Neural progenitor cell (in vitro differentiated cells): Measurements from ENCODE around the gene CFAP410. TPM values are rescaled to one million over a fixed set of nuclear protein-coding genes. Genes with fewer than 3 reads are reported as not detected.

Source experiments
- DNase-seq: peaks from one replicate; pipeline ENCODE4 v3.0.0-alpha.2; 2016; ENCODE audit warnings: low spot score
- H2AFZ ChIP-seq: fragments of 200-600 bp; sonication (generic); replicated peaks from 2 replicates; pipeline ENCODE4 v1.6.1; 2016; ENCODE audit warnings: antibody characterized with exemption
- H3F3A ChIP-seq: fragments of 200-600 bp; sonication (generic); 2 replicates; pipeline ENCODE4 v1.6.1; 2016; ENCODE audit warnings: antibody characterized with exemption, low read depth
- H3K27ac ChIP-seq: fragments of 200-600 bp; sonication (generic); 2 replicates; pipeline ENCODE4 v1.5.1; 2016; ENCODE audit warnings: mild to moderate bottlenecking
- H3K27me3 ChIP-seq: fragments of 200-600 bp; sonication (generic); 2 replicates; pipeline ENCODE4 v1.6.1; 2016; ENCODE audit warnings: mild to moderate bottlenecking, moderate library complexity
- H3K36me3 ChIP-seq: fragments of 200-600 bp; sonication (generic); 2 replicates; pipeline ENCODE4 v1.5.1; 2016
- H3K4me1 ChIP-seq: fragments of 200-600 bp; sonication (generic); 2 replicates; pipeline ENCODE4 v1.6.1; 2016; ENCODE audit warnings: mixed run types
- H3K4me2 ChIP-seq: fragments of 200-600 bp; sonication (generic); 2 replicates; pipeline ENCODE4 v1.6.1; 2016
- H3K4me3 ChIP-seq: fragments of 200-600 bp; sonication (generic); 2 replicates; pipeline ENCODE4 v1.5.1; 2016
- H3K79me2 ChIP-seq: fragments of 200-600 bp; sonication (generic); 2 replicates; pipeline ENCODE4 v1.6.1; 2016; ENCODE audit warnings: low read depth
- H3K9ac ChIP-seq: fragments of 200-600 bp; sonication (generic); 2 replicates; pipeline ENCODE4 v1.6.1; 2016
- H3K9me3 ChIP-seq: fragments of 200-600 bp; sonication (generic); 2 replicates; pipeline ENCODE4 v1.5.1; 2016; ENCODE audit warnings: low read depth
- H4K20me1 ChIP-seq: fragments of 200-600 bp; sonication (generic); 2 replicates; pipeline ENCODE4 v1.6.1; 2016; ENCODE audit warnings: low read depth
- H3K27ac Mint-ChIP-seq: 3 replicates; pipeline ENCODE4 v1.8.0; 2021; ENCODE audit warnings: mixed read lengths
- H3K27me3 Mint-ChIP-seq: 2 replicates; pipeline ENCODE4 v1.8.0; 2022; ENCODE audit warnings: low read depth, mild to moderate bottlenecking, inconsistent platforms, moderate library complexity, mixed read lengths; ENCODE audit not compliant: insufficient read depth
- H3K36me3 Mint-ChIP-seq: 3 replicates; pipeline ENCODE4 v1.8.0; 2021; ENCODE audit warnings: mixed read lengths
- H3K4me1 Mint-ChIP-seq: 3 replicates; pipeline ENCODE4 v1.8.0; 2021; ENCODE audit warnings: mixed read lengths
- H3K4me3 Mint-ChIP-seq: 3 replicates; pipeline ENCODE4 v1.8.0; 2021; ENCODE audit warnings: mild to moderate bottlenecking, moderate library complexity, mixed read lengths
- H3K9me3 Mint-ChIP-seq: 3 replicates; pipeline ENCODE4 v1.8.0; 2020; ENCODE audit warnings: mixed read lengths
- CTCF ChIP-seq: fragments of 200-600 bp; sonication (generic); IDR thresholded peaks from 2 replicates; pipeline ENCODE4 v1.5.1; 2017; ENCODE audit warnings: antibody characterized with exemption, mild to moderate bottlenecking
- EZH2 ChIP-seq: fragments of 200-600 bp; sonication (generic); IDR thresholded peaks from 2 replicates; pipeline ENCODE4 v1.6.1; 2017; ENCODE audit warnings: antibody characterized with exemption, mild to moderate bottlenecking, moderate library complexity
- EZH2phosphoT487 ChIP-seq: fragments of 200-600 bp; sonication (generic); IDR thresholded peaks from 2 replicates; pipeline ENCODE4 v1.6.1; 2017; ENCODE audit warnings: antibody characterized with exemption
- total RNA-seq: library from RNA; depleted of rRNA; stranded (reverse); fragments of >200 nt; gene quantifications from 2 replicates; pipeline ENCODE4 v1.2.3, GENCODE V29; 2015; ENCODE audit warnings: low replicate concordance

Gene CFAP410
- total RNA-seq, 1 donor from 2014 or later = 7.5 TPM

- TF ChIP-seq EZH2phosphoT487 (no peak), CTCF (no peak), EZH2 (no peak)
- H3K4me2 ChIP-seq = no peak overlapping the region
- no peak overlapping the region for H2AFZ ChIP-seq
- Mint-ChIP-seq H3K4me3 (no peak overlapping the region), H3K27me3 (peaks cover 5% of the 10 kb centered on the region), H3K9me3 (no peaks in the 10 kb centered on the region), H3K36me3 (peaks cover 8% of the 10 kb centered on the region), H3K27ac (no peak overlapping the region), H3K4me1 (peaks cover 4% of the 10 kb centered on the region)
- H3K36me3 ChIP-seq = no peaks in the 10 kb centered on the region
- no peaks in the 10 kb centered on the region for H3F3A ChIP-seq
- no peak overlapping the region for H3K4me3 ChIP-seq
- no peak overlapping the region for H3K9ac ChIP-seq
- peaks cover 2% of the 10 kb centered on the region for H3K4me1 ChIP-seq
- no peak overlapping the region for H3K27ac ChIP-seq
- no peaks in the 10 kb centered on the region for H3K79me2 ChIP-seq
- peaks cover 4% of the 10 kb centered on the region for H4K20me1 ChIP-seq
- no peak for DNase-seq
- no peaks in the 10 kb centered on the region for H3K27me3 ChIP-seq
- no peaks in the 10 kb centered on the region for H3K9me3 ChIP-seq
Observed at GRCh38 chr21:44314128-44314527, 25.1 kb downstream of the CFAP410 start.

- no peak overlapping the region for H2AFZ ChIP-seq
- H3K4me3 Mint-ChIP-seq = no peak overlapping the region
- H3K36me3 ChIP-seq = no peaks in the 10 kb centered on the region
Observed at GRCh38 chr21:44313451-44313850, 25.7 kb downstream of the CFAP410 start.

GRCh38 chr21:44312716-44313115 lies 26.5 kb downstream of the CFAP410 start:
- H3K4me2 ChIP-seq = no peak overlapping the region
- peaks cover 8% of the 10 kb centered on the region for H3K36me3 Mint-ChIP-seq
- peaks cover 7% of the 10 kb centered on the region for H3K4me1 ChIP-seq
- peaks cover 13% of the 10 kb centered on the region for H3K4me1 Mint-ChIP-seq
- no peak for DNase-seq
- no peaks in the 10 kb centered on the region for H3K9me3 ChIP-seq
- H3K27me3 Mint-ChIP-seq = peaks cover 7% of the 10 kb centered on the region
- H3K27ac Mint-ChIP-seq = no peak overlapping the region
- H3K9ac ChIP-seq = no peak overlapping the region
- no peak overlapping the region for H3K27ac ChIP-seq
- no peaks in the 10 kb centered on the region for H3K9me3 Mint-ChIP-seq
- no peaks in the 10 kb centered on the region for H3K79me2 ChIP-seq
- H2AFZ ChIP-seq = no peak overlapping the region
- no peaks in the 10 kb centered on the region for H3F3A ChIP-seq
- H4K20me1 ChIP-seq = peaks cover 10% of the 10 kb centered on the region
- no peak for TF ChIP-seq CTCF
- no peak for TF ChIP-seq EZH2
- TF ChIP-seq EZH2phosphoT487 = no peak
- no peak overlapping the region for H3K4me3 Mint-ChIP-seq
- H3K27me3 ChIP-seq = no peaks in the 10 kb centered on the region
- no peak overlapping the region for H3K4me3 ChIP-seq
- no peaks in the 10 kb centered on the region for H3K36me3 ChIP-seq

More at GRCh38 chr21:44313451-44313850, 25.7 kb downstream of the CFAP410 start:
- Histone ChIP-seq H3K4me2 (no peak overlapping the region), H3K79me2 (no peaks in the 10 kb centered on the region), H3K4me3 (no peak overlapping the region), H3K9me3 (no peaks in the 10 kb centered on the region), H3F3A (no peaks in the 10 kb centered on the region), H3K27me3 (no peaks in the 10 kb centered on the region), H4K20me1 (peaks cover 4% of the 10 kb centered on the region), H3K27ac (no peak overlapping the region), H3K4me1 (peaks cover 7% of the 10 kb centered on the region), H3K9ac (no peak overlapping the region)
- Mint-ChIP-seq H3K36me3 (peaks cover 8% of the 10 kb centered on the region), H3K4me1 (peaks cover 7% of the 10 kb centered on the region), H3K9me3 (no peaks in the 10 kb centered on the region), H3K27ac (no peak overlapping the region), H3K27me3 (peaks cover 7% of the 10 kb centered on the region)
- TF ChIP-seq CTCF (no peak), EZH2 (no peak), EZH2phosphoT487 (no peak)
- no peak for DNase-seq
